Left forelimb (tissue), 1 donor: ENCODE measurements around the gene ZNF507.

Source experiments
- DNase-seq: peaks from one replicate; pipeline ENCODE4 v3.0.0-alpha.2; 2018; ENCODE audit warnings: low spot score

The ZNF507 gene

GRCh38 chr19:32345261-32346207 lies at the start of gene ZNF507:
Gene ZNF507 (plus strand): TSS chr19:32345610. CDS start chr19:32352831, 7,221 bp downstream.
- peak; percentile 91 for DNase-seq

GRCh38 chr19:32296694-32297093 lies 48.7 kb upstream of the ZNF507 start:
- DNase-seq, result no peak

- DNase-seq, result no peak
Measured at GRCh38 chr19:32302778-32303177, 42.6 kb upstream of the ZNF507 start.

GRCh38 chr19:32303193-32303592 lies 42.2 kb upstream of the ZNF507 start:
- no peak for DNase-seq

GRCh38 chr19:32307591-32307990 lies 37.8 kb upstream of the ZNF507 start:
- DNase-seq, result no peak

- no peak for DNase-seq
Measured at GRCh38 chr19:32308431-32309077, 36.9 kb upstream of the ZNF507 start.

GRCh38 chr19:32309711-32310390 lies 35.6 kb upstream of the ZNF507 start:
- no peak for DNase-seq

- DNase-seq, result no peak
Measured at GRCh38 chr19:32311371-32311770, 34.0 kb upstream of the ZNF507 start.

- no peak for DNase-seq
Measured at GRCh38 chr19:32313569-32314265, 31.7 kb upstream of the ZNF507 start.

- DNase-seq, result no peak
Measured at GRCh38 chr19:32316034-32316433, 29.4 kb upstream of the ZNF507 start.

GRCh38 chr19:32317086-32317485 lies 28.3 kb upstream of the ZNF507 start:
- no peak for DNase-seq

GRCh38 chr19:32318884-32319520 lies 26.4 kb upstream of the ZNF507 start:
- DNase-seq, result no peak

GRCh38 chr19:32322541-32322940 lies 22.9 kb upstream of the ZNF507 start:
- DNase-seq, result no peak

GRCh38 chr19:32324631-32325285 lies 20.7 kb upstream of the ZNF507 start:
- DNase-seq, result no peak

- DNase-seq, result no peak
Measured at GRCh38 chr19:32330213-32330857, 15.1 kb upstream of the ZNF507 start.

GRCh38 chr19:32333227-32333626 lies 12.2 kb upstream of the ZNF507 start:
- no peak for DNase-seq

GRCh38 chr19:32336259-32337083 lies 8.9 kb upstream of the ZNF507 start:
- DNase-seq, result no peak

GRCh38 chr19:32337084-32337808 lies 8.2 kb upstream of the ZNF507 start:
- no peak for DNase-seq

GRCh38 chr19:32339423-32339822 lies 6.0 kb upstream of the ZNF507 start:
- no peak for DNase-seq
